KMS-11 (cell line): Measurements from ENCODE around the gene ABLIM2.

Experiments used
- H2AFZ ChIP-seq: fragments of 200-600 bp; sonication (generic); 2 replicates; pipeline ENCODE4 v1.6.1; 2016; ENCODE audit warnings: antibody characterized with exemption, mixed run types, low read depth
- H3K27ac ChIP-seq: fragments of 200-600 bp; sonication (generic); 2 replicates; pipeline ENCODE4 v1.6.1; 2016; ENCODE audit warnings: mild to moderate bottlenecking, mixed run types
- H3K27me3 ChIP-seq: fragments of 200-600 bp; sonication (generic); 2 replicates; pipeline ENCODE4 v1.6.1; 2017; ENCODE audit warnings: mild to moderate bottlenecking, low read depth, mixed run types, moderate library complexity; ENCODE audit not compliant: insufficient read depth
- H3K36me3 ChIP-seq: fragments of 200-600 bp; sonication (generic); 2 replicates; pipeline ENCODE4 v1.6.1; 2017; ENCODE audit warnings: mild to moderate bottlenecking, mixed run types; ENCODE audit not compliant: insufficient read depth
- H3K4me1 ChIP-seq: fragments of 200-600 bp; sonication (generic); 2 replicates; pipeline ENCODE4 v1.6.1; 2016; ENCODE audit warnings: mild to moderate bottlenecking, low read depth, mixed run types; ENCODE audit not compliant: poor library complexity, severe bottlenecking
- H3K4me2 ChIP-seq: fragments of 200-600 bp; sonication (generic); 2 replicates; pipeline ENCODE4 v1.7.0; 2016; ENCODE audit warnings: mild to moderate bottlenecking, mixed run types
- H3K4me3 ChIP-seq: fragments of 200-600 bp; sonication (generic); IDR thresholded peaks from 2 replicates; pipeline ENCODE4 v1.6.1; 2017; ENCODE audit warnings: low read depth, low read length, mixed read lengths; ENCODE audit not compliant: insufficient read depth
- H3K79me2 ChIP-seq: fragments of 200-600 bp; sonication (generic); 2 replicates; pipeline ENCODE4 v1.6.1; 2016; ENCODE audit warnings: low read depth, mixed run types; ENCODE audit not compliant: insufficient read depth
- H3K9ac ChIP-seq: fragments of 200-600 bp; sonication (generic); 2 replicates; pipeline ENCODE4 v1.6.1; 2016; ENCODE audit warnings: mild to moderate bottlenecking, mixed run types
- H4K20me1 ChIP-seq: fragments of 200-600 bp; sonication (generic); 2 replicates; pipeline ENCODE4 v1.6.1; 2016; ENCODE audit warnings: mild to moderate bottlenecking, mixed run types; ENCODE audit not compliant: insufficient read depth
- CTCF ChIP-seq: fragments of 200-600 bp; sonication (generic); conservative IDR thresholded peaks from 2 replicates; pipeline ENCODE4 v1.6.1; 2017; ENCODE audit warnings: low read depth, mild to moderate bottlenecking, antibody characterized with exemption, low read length, moderate library complexity, mixed read lengths

Gene ABLIM2

GRCh38 chr4:8097141-8097541, 61.5 kb downstream of the ABLIM2 start:
- no peaks in the 10 kb centered on the region for H3K27me3 ChIP-seq
- H3K9ac ChIP-seq, result no peak overlapping the region
- TF ChIP-seq CTCF, result no peak
- no peak overlapping the region for H2AFZ ChIP-seq
- H3K4me1 ChIP-seq, result no peaks in the 10 kb centered on the region
- no peaks in the 10 kb centered on the region for H3K79me2 ChIP-seq
- no peaks in the 10 kb centered on the region for H3K36me3 ChIP-seq
- no peak overlapping the region for H3K4me2 ChIP-seq
- H4K20me1 ChIP-seq, result no peaks in the 10 kb centered on the region
- no peak overlapping the region for H3K4me3 ChIP-seq
- no peak overlapping the region for H3K27ac ChIP-seq

GRCh38 chr4:8096690-8097061, 61.9 kb downstream of the ABLIM2 start:
- H3K4me1 ChIP-seq, result no peaks in the 10 kb centered on the region
- H3K4me3 ChIP-seq, result no peak overlapping the region
- H3K36me3 ChIP-seq, result no peaks in the 10 kb centered on the region
- H3K27ac ChIP-seq, result no peak overlapping the region
- H3K4me2 ChIP-seq, result no peak overlapping the region
- no peaks in the 10 kb centered on the region for H4K20me1 ChIP-seq
- H3K79me2 ChIP-seq, result no peaks in the 10 kb centered on the region
- H2AFZ ChIP-seq, result no peak overlapping the region
- H3K9ac ChIP-seq, result no peak overlapping the region
- TF ChIP-seq CTCF, result no peak
- no peaks in the 10 kb centered on the region for H3K27me3 ChIP-seq

- Histone ChIP-seq H3K27me3 (no peaks in the 10 kb centered on the region), H3K27ac (no peak overlapping the region), H3K4me1 (no peaks in the 10 kb centered on the region), H3K9ac (no peak overlapping the region), H3K4me3 (no peak overlapping the region), H3K36me3 (no peaks in the 10 kb centered on the region), H3K4me2 (no peak overlapping the region), H2AFZ (no peak overlapping the region), H3K79me2 (no peaks in the 10 kb centered on the region), H4K20me1 (no peaks in the 10 kb centered on the region)
- TF ChIP-seq CTCF, result no peak
These were observed 62.5 kb downstream of the ABLIM2 start for GRCh38 chr4:8095956-8096689.

GRCh38 chr4:8093587-8094274, 64.9 kb downstream of the ABLIM2 start:
- no peaks in the 10 kb centered on the region for H3K4me1 ChIP-seq
- no peak for TF ChIP-seq CTCF
- no peaks in the 10 kb centered on the region for H4K20me1 ChIP-seq
- no peak overlapping the region for H3K4me2 ChIP-seq
- H3K27me3 ChIP-seq, result no peaks in the 10 kb centered on the region
- H3K36me3 ChIP-seq, result no peaks in the 10 kb centered on the region
- H3K4me3 ChIP-seq, result no peak overlapping the region
- no peak overlapping the region for H3K9ac ChIP-seq
- H3K27ac ChIP-seq, result no peak overlapping the region
- H2AFZ ChIP-seq, result no peak overlapping the region
- no peaks in the 10 kb centered on the region for H3K79me2 ChIP-seq
